ENCODE measurements around the gene ISYNA1. TPM values are rescaled to one million over a fixed set of nuclear protein-coding genes. Genes with fewer than 3 reads are reported as not detected.
A peak's percentile ranks its signal among the peaks of the same experiment; 100 is the strongest.

ISYNA1 gene
- total RNA-seq, 2 donors from 2014 or later, result 60.9 to 143 TPM

DNA sequence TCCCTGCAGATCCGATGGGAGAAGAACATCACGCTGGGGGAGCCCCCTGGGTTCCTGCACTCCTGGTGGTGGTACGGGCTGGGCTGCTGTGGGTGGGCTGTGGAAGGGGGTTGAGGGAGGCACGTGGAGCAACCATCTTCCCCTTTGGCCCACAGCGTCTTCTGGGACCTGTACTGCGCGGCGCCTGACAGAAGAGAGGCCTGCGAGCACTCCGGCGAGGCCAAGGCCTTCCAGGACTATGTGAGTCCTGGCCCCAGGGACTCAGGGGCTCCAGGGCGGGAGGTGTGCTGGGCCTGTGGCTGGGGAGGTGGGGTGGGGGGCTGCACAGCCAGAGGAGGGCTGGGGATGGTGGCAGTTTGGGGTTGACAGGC lies 10.2 kb downstream of the ISYNA1 start:
- no peak for ATAC-seq (ENCODE audit: insufficient number of reproducible peaks, low FRiP score, low read depth)
- no peaks in the 10 kb centered on the region for H3K9me3 ChIP-seq
- no peaks in the 10 kb centered on the region for H3K36me3 ChIP-seq
- H3K4me1 ChIP-seq (ENCODE audit: control insufficient read depth in 1 of 2, low read depth in 2 of 2), result peaks cover 15 to 57% of the 10 kb centered on the region in 2 donors
- H3K27ac ChIP-seq, result no peak overlapping the region
- DNase-seq (ENCODE audit: low spot score), result no peak
- TF ChIP-seq, protein P1, sequence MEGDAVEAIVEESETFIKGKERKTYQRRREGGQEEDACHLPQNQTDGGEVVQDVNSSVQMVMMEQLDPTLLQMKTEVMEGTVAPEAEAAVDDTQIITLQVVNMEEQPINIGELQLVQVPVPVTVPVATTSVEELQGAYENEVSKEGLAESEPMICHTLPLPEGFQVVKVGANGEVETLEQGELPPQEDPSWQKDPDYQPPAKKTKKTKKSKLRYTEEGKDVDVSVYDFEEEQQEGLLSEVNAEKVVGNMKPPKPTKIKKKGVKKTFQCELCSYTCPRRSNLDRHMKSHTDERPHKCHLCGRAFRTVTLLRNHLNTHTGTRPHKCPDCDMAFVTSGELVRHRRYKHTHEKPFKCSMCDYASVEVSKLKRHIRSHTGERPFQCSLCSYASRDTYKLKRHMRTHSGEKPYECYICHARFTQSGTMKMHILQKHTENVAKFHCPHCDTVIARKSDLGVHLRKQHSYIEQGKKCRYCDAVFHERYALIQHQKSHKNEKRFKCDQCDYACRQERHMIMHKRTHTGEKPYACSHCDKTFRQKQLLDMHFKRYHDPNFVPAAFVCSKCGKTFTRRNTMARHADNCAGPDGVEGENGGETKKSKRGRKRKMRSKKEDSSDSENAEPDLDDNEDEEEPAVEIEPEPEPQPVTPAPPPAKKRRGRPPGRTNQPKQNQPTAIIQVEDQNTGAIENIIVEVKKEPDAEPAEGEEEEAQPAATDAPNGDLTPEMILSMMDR (IDR thresholded peaks at IDR 0.05), result no peak
- no peaks in the 10 kb centered on the region for H3K27me3 ChIP-seq (replicated peaks; ENCODE audit: insufficient read depth)
- no peak overlapping the region for H3K4me3 ChIP-seq

GRCh38 chr19:18427080-18427742 lies 10.7 kb downstream of the ISYNA1 start:
- peak overlapping the region; percentile 77 to 86 for H3K27ac ChIP-seq
- H3K4me1 ChIP-seq (ENCODE audit: control insufficient read depth in 1 of 2, low read depth in 2 of 2), result peaks cover 15 to 61% of the 10 kb centered on the region in 2 donors
- TF ChIP-seq, protein P1 (IDR thresholded peaks at IDR 0.05), result no peak
- no peaks in the 10 kb centered on the region for H3K36me3 ChIP-seq
- ATAC-seq (ENCODE audit: insufficient number of reproducible peaks, low FRiP score, low read depth) (no peak), DNase-seq (ENCODE audit: low spot score) (no peak)
- no peaks in the 10 kb centered on the region for H3K9me3 ChIP-seq
- H3K4me3 ChIP-seq, result no peak overlapping the region
- no peaks in the 10 kb centered on the region for H3K27me3 ChIP-seq (replicated peaks; ENCODE audit: insufficient read depth)

DNA sequence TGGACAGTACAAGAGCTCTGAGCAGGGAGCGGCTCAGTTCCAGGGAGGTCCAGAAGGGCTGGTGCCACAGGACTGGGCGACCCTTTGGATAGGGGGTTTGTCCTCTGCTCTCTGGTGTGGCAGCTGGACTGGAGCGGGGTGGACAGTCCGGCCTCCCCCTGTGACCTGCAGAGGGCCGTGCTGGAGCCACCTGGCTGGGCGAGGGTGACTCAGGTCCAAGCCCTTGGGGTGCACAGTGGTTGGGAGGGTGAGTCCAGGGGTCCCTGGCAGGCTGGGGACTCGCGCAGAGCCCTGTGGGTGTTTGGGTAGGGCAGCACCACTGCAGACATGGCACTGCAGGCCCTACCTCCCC lies 11.5 kb downstream of the ISYNA1 start:
- H3K27ac ChIP-seq, result peak overlapping the region; percentile 77 to 86
- TF ChIP-seq, protein P1 (IDR thresholded peaks at IDR 0.05), result no peak
- ATAC-seq (ENCODE audit: insufficient number of reproducible peaks, low FRiP score, low read depth), result no peak
- no peak for DNase-seq (ENCODE audit: low spot score)
- H3K4me3 ChIP-seq, result no peak overlapping the region
- H3K4me1 ChIP-seq (ENCODE audit: control insufficient read depth in 1 of 2, low read depth in 2 of 2), result peaks cover 15 to 65% of the 10 kb centered on the region in 2 donors
- no peaks in the 10 kb centered on the region for H3K9me3 ChIP-seq
- no peaks in the 10 kb centered on the region for H3K36me3 ChIP-seq
- no peaks in the 10 kb centered on the region for H3K27me3 ChIP-seq (replicated peaks; ENCODE audit: insufficient read depth)

- ATAC-seq (ENCODE audit: insufficient number of reproducible peaks, low FRiP score, low read depth) (peak; percentile 30), DNase-seq (ENCODE audit: low spot score) (no peak)
- Histone ChIP-seq H3K4me3 (no peak overlapping the region), H3K4me1 (ENCODE audit: control insufficient read depth in 1 of 2, low read depth in 2 of 2) (peaks cover 15 to 71% of the 10 kb centered on the region in 2 donors), H3K36me3 (no peaks in the 10 kb centered on the region), H3K27me3 (replicated peaks; ENCODE audit: insufficient read depth) (no peaks in the 10 kb centered on the region), H3K9me3 (no peaks in the 10 kb centered on the region), H3K27ac (peak overlapping the region; percentile 77 to 86)
- TF ChIP-seq, protein P1 (IDR thresholded peaks at IDR 0.05), result peak; percentile 60
Measured at GRCh38 chr19:18425515-18426415, 12.2 kb downstream of the ISYNA1 start.

DNA sequence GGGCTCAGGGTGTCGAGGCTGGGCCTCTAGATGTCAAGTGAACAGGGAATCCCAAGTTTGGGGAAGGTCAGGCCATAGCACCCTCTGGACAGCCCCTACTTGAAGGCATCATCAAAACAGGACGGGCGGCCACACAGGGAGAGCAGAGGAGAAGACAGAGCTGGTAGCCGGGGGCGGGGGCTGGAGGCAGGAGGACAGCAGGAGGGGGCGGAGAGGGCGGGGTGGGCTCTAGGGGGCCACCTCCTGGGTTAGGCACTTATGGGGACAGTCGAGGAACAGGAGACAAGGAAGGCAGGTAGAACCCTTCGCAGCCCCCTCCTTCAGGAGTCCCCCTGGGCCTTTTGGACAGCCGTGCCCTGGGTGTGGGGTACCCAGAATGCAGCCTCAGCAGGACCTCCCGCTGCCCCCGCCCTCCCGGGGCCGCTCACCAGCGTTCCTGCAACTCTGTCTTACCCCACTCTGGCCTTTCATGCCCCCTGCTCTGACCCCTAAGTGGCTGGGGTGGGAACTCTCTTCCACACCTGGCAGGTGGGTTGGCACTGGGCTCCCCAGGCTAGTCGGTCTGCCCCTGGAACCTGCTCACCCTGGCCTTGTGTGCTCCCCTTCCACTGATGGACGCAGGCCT lies 12.9 kb downstream of the ISYNA1 start:
- ATAC-seq (ENCODE audit: insufficient number of reproducible peaks, low FRiP score, low read depth) (no peak), DNase-seq (ENCODE audit: low spot score) (no peak)
- Histone ChIP-seq H3K4me3 (no peak overlapping the region), H3K36me3 (no peaks in the 10 kb centered on the region), H3K4me1 (ENCODE audit: control insufficient read depth in 1 of 2, low read depth in 2 of 2) (peaks cover 15 to 79% of the 10 kb centered on the region in 2 donors), H3K27me3 (replicated peaks; ENCODE audit: insufficient read depth) (no peaks in the 10 kb centered on the region), H3K9me3 (no peaks in the 10 kb centered on the region), H3K27ac (peak overlapping the region; percentile 77 to 86)
- TF ChIP-seq, protein P1 (IDR thresholded peaks at IDR 0.05), result no peak
